ENCODE measurements around the gene TUBB6.
A peak's percentile ranks its signal among the peaks of the same experiment; 100 is the strongest.

TUBB6 gene

GRCh38 chr18:12359515-12359927 is 51.5 kb downstream of the TUBB6 start:
- H3K9me3 Mint-ChIP-seq: no peaks in the 10 kb centered on the region
- no peaks in the 10 kb centered on the region for H3K27me3 Mint-ChIP-seq (ENCODE audit: low read depth)
- peaks cover 66% of the 10 kb centered on the region for H3K36me3 Mint-ChIP-seq (ENCODE audit: low read depth)
- no peaks in the 10 kb centered on the region for H3K4me1 Mint-ChIP-seq
- TF ChIP-seq, protein P1, sequence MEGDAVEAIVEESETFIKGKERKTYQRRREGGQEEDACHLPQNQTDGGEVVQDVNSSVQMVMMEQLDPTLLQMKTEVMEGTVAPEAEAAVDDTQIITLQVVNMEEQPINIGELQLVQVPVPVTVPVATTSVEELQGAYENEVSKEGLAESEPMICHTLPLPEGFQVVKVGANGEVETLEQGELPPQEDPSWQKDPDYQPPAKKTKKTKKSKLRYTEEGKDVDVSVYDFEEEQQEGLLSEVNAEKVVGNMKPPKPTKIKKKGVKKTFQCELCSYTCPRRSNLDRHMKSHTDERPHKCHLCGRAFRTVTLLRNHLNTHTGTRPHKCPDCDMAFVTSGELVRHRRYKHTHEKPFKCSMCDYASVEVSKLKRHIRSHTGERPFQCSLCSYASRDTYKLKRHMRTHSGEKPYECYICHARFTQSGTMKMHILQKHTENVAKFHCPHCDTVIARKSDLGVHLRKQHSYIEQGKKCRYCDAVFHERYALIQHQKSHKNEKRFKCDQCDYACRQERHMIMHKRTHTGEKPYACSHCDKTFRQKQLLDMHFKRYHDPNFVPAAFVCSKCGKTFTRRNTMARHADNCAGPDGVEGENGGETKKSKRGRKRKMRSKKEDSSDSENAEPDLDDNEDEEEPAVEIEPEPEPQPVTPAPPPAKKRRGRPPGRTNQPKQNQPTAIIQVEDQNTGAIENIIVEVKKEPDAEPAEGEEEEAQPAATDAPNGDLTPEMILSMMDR (IDR thresholded peaks at IDR 0.05; ENCODE audit: unreplicated experiment in 3 of 3): no peak
- H3K27ac Mint-ChIP-seq: no peak overlapping the region
- no peak overlapping the region for H3K4me3 Mint-ChIP-seq

- no peaks in the 10 kb centered on the region for H3K9me3 Mint-ChIP-seq
- TF ChIP-seq, protein P1 (IDR thresholded peaks at IDR 0.05; ENCODE audit: unreplicated experiment in 3 of 3): no peak
- no peaks in the 10 kb centered on the region for H3K4me1 Mint-ChIP-seq
- peaks cover 64% of the 10 kb centered on the region for H3K36me3 Mint-ChIP-seq (ENCODE audit: low read depth)
- H3K27ac Mint-ChIP-seq: no peak overlapping the region
- H3K27me3 Mint-ChIP-seq (ENCODE audit: low read depth): no peaks in the 10 kb centered on the region
- no peak overlapping the region for H3K4me3 Mint-ChIP-seq
Observed at GRCh38 chr18:12361770-12362378, 53.8 kb downstream of the TUBB6 start.

DNA sequence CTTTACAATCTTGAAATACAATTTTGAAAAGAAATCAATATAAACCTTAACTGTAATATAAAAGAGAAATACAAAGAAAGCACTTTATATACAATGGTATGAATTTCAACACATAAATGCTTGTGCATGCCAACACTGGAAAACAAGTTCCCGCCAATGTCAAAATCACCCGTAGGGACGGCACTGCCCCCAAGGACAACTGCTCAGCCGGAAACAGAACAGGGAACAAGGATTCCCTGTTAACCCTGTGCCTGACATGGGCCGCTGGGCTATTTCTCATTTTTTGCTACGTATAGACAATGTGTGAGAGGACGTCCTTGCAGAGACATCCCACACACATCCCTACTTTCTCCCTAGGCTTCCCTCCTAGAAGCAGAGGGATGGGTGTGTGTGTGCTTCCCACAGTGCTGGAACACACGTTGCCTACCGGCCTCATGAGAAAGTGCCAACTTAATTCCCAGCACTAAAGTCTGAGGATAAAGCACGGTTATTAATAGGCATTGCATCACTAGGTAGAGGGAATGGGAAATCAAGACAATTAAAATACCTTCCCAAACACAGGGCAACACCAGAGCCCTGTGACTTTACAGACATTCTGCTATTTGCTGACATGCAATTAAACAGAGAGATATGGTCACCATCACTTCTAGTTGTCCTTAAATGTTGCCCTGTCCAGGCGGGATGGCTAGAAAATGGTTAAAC is 54.6 kb downstream of the TUBB6 start:
- H3K27ac Mint-ChIP-seq: no peak overlapping the region
- no peaks in the 10 kb centered on the region for H3K27me3 Mint-ChIP-seq (ENCODE audit: low read depth)
- H3K36me3 Mint-ChIP-seq (ENCODE audit: low read depth): peaks cover 66% of the 10 kb centered on the region
- TF ChIP-seq, protein P1 (IDR thresholded peaks at IDR 0.05; ENCODE audit: unreplicated experiment in 3 of 3): no peak
- H3K4me1 Mint-ChIP-seq: no peaks in the 10 kb centered on the region
- H3K9me3 Mint-ChIP-seq: no peaks in the 10 kb centered on the region
- no peak overlapping the region for H3K4me3 Mint-ChIP-seq

- no peaks in the 10 kb centered on the region for H3K9me3 Mint-ChIP-seq
- TF ChIP-seq, protein P1 (IDR thresholded peaks at IDR 0.05; ENCODE audit: unreplicated experiment in 3 of 3): no peak
- no peaks in the 10 kb centered on the region for H3K27me3 Mint-ChIP-seq (ENCODE audit: low read depth)
- peaks cover 49% of the 10 kb centered on the region for H3K36me3 Mint-ChIP-seq (ENCODE audit: low read depth)
- H3K4me3 Mint-ChIP-seq: no peak overlapping the region
- H3K4me1 Mint-ChIP-seq: no peaks in the 10 kb centered on the region
- H3K27ac Mint-ChIP-seq: peak overlapping the region in 1 of 3 experiments; percentile 57
Observed at GRCh38 chr18:12366379-12366778, 58.3 kb downstream of the TUBB6 start.

- Mint-ChIP-seq H3K27ac (peak overlapping the region in 1 of 3 experiments; percentile 2), H3K9me3 (no peaks in the 10 kb centered on the region), H3K4me3 (no peak overlapping the region), H3K4me1 (no peaks in the 10 kb centered on the region), H3K27me3 (ENCODE audit: low read depth) (no peaks in the 10 kb centered on the region), H3K36me3 (ENCODE audit: low read depth) (peaks cover 48% of the 10 kb centered on the region)
- TF ChIP-seq, protein P1 (IDR thresholded peaks at IDR 0.05; ENCODE audit: unreplicated experiment in 3 of 3): no peak
Observed at GRCh38 chr18:12366784-12367183, 58.7 kb downstream of the TUBB6 start.

GRCh38 chr18:12369211-12369610 is 61.2 kb downstream of the TUBB6 start:
- H3K4me3 Mint-ChIP-seq: no peak overlapping the region
- TF ChIP-seq, protein P1 (IDR thresholded peaks at IDR 0.05; ENCODE audit: unreplicated experiment in 3 of 3): no peak
- no peaks in the 10 kb centered on the region for H3K9me3 Mint-ChIP-seq
- no peak overlapping the region for H3K27ac Mint-ChIP-seq
- H3K27me3 Mint-ChIP-seq (ENCODE audit: low read depth): no peaks in the 10 kb centered on the region
- peaks cover 17% of the 10 kb centered on the region for H3K4me1 Mint-ChIP-seq
- H3K36me3 Mint-ChIP-seq (ENCODE audit: low read depth): peaks cover 37% of the 10 kb centered on the region
